NCI-H187 treated with DMSO at 0.1 percent for 48 hours (cell line): ENCODE results near the gene PRR30.
"Not testable (repeated sequence)": the region's sequence is repeated elsewhere in the genome, so short reads cannot be mapped to it uniquely, and the experiment has no call there.

Source experiments
- DNase-seq: peaks from one replicate; lab custom pipeline; 2025; lab: John Stamatoyannopoulos, UW

PRR30 gene

DNA sequence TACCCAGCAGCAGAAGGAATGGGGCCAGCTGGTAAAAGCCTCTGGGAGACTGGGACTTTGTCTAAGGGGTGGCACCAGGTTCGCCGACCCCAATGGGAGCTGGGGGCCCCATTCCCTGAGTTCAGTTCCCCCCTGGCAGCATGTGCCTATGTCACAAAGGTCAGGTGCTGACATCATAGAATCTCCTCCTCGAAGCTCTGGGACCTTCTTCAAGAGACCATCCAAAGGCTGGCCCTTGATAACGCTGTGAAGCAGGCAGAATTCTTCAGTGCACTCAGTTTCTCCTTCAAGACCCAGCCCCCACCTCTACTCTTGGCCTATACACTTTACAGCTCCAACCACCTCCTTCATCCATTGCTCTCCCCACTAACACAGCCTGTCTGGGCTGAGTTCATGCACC lies at the start of gene PRR30:
TSS of gene PRR30 (minus strand) at position 101 of the 400 bp plus-strand sequence. CDS start 1,081 bp downstream, outside the sequence.
- no peak for DNase-seq

DNA sequence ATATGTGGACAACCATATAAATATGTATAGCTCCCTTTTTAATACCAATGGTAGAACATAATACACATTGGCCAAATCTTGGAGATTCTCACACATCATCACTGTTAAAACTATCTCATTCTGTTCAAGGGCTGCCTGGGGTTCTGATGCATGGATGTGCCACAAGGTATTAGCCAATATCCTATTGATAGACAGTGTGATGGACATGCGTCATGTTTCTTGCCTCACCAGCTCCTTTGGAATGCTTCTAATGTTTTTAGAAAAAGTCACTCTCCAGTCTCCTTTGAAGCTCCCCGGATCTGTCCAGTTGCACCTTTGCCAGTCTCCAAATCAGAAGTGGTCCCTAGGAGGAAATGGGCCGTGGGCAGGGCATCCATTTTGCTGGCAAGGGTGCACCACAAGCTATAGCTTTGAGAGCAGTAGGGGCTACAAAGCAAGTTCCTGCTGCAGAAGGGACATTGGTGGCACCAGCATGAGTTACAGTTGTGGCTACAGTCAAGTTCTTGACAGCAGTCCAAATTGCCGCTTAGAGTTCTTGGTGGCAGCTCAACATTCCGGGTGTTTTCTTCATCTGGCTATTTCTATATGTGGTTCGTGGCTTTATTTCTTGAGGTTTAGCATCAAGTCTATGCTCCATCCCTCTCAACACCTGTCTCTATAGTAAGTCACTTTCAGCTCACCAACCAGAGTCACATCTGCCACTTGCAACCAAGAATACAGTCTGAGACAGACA lies 47.6 kb upstream of the PRR30 start:
- DNase-seq = no peak

DNA sequence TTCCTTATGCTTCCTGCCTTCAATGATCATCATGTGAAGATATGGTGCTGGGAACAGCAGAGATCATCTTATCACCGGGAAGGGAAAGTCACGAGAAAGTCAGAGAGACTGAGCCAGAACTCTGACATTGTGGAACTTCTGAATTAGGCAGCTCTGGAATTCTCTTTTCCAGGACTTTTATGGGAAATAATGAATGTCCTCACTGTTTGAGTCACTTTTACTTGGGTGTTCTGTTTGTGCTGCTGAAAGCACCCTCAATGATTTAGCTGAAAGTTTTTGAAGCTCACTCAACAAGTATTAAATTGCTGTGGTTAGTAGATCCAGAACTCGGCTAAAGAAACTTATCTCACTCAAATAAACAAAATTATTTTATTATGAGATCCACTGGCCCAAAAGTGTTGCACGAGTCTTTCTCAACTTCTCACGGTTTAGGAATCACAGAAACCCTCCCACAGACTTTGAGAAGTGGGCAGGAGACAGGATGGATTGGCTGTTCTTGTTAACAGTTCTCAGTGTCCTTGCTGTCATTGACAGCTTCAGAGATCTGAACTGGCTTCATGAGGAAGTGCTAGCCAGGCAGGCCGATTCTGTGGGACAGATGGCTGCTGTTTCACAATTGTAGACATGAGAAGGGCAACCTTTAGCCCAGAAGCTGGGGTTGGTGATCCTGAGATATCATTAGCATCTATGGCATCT lies 46.3 kb upstream of the PRR30 start:
- DNase-seq = no peak

DNA sequence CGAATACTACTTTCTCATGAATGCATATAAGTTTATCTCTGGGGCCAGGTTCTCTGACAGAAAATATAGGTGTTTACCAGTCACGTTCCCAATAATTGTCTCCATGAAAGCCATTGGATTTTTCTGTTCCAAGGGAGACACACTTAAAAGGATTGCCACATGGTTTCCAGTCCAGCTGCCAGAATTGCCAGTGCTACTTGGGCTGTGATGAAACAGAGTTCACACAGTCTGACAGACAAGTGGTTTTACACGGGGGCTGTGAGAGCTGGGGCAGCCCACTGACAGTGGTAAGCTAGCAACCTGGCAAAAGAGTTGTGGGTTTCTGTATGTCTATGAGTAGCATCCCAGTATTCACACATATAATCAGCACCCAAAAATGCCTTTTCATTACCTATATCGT lies 44.9 kb upstream of the PRR30 start:
- DNase-seq = no peak

DNA sequence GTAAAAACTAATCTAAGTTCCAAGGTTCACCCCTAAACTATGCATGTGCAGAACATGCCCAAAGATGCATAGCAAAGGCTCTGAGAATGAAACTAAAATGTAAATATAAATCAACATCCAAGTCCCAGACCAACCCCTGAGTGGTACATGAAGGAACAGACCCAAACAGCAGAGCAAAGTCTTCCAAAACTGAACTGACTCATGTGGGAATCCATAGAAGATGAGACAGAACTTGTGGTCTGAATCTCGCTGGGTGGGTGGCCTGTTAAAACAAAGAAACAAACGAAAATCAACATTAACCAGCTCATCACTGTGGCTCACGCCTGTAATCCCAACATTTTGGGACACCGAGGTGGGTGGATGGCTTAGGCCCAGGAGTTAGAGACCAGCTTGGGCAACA lies 43.1 kb upstream of the PRR30 start:
- no peak for DNase-seq

DNA sequence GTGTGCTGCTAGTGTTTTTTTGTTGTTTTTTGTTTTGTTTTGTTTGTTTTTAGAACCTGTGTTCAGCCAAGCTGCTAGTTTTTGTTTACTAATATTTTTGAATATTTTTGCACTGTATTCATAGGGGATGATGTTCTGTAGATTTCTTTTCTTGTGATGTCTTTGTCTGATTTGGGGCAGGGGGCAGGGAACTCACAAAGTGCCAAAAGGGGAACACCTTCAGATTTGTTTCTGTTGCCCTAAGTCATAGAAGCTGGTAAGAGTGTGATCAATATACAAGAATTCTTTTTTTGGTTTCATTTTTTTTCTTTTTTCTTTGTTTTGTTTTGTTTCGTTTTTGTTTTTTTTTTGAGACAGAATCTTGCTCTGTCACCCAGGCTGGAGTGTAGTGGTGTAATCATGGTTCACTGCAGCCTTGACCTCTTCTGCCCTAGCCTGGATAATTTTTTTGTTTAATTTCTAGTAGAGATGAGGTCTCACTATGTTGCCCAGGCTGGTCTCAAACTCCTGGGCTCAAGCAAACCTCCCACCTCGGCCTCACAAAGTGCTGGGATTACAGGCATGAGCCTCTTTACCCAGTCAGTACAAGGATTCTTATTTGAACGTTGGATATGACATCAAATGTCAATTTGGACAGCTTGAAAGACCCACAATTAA lies 40.3 kb upstream of the PRR30 start:
- DNase-seq = no peak

DNA sequence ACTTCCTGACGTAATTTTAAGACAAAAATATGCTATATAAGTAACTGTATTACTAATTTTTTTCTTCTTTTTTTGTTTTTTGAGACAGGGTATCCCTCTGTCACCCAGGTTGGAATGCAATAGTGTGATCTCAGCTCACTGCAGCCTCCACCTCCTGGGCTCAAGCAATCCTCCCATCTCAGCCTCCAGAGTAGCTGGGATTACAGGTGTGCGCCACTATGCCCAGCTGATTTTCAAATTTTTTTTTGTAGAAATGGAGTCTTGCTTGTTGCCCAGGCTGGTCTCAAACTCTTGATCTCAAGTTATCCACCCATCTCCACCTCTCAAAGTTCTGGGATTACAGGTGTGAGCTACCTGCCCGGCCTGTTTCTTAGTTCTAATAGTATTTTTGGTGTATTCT lies 39.3 kb upstream of the PRR30 start:
- DNase-seq = no peak

DNA sequence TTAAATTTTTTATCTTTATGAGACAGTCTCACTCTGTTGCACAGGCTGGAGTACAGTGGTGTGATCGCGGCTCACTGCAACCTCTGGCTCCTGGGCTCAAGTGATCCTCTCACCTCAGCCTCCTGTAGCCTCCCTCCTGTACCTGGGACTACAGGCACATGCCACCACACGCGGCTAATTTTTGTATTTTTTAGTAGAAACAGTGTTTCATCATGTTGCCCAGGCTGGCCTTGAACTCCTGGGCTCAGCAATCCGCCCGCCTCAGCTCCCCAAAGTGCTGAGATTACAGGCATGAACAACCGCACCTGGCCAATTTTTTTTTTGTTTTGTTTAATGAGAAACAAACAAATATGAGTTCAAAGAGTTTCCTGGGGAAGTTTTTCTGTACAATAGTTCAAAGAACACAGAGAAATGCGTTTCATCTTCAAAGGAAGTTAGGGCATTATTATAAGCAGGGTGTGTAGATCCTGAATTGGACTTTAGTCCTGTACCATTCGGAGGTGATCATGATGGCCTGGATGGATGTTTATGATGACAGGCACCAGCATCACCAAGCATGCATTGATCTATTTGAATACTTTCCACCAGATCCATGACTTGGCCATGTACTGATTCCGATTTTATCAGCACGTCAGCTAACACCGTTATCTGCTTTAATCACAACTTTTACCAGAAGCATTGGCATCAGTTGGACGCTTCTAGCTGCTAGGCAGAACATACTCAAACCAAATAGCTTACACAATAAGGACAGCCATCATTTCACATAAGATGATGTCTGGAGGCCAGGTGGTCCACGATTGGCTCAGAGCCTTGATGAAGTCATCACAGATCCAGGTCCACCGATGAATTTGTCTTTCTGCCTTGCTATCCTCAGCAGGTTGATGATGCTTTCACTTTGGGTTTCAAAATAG lies 38.5 kb upstream of the PRR30 start:
- DNase-seq = no peak

DNA sequence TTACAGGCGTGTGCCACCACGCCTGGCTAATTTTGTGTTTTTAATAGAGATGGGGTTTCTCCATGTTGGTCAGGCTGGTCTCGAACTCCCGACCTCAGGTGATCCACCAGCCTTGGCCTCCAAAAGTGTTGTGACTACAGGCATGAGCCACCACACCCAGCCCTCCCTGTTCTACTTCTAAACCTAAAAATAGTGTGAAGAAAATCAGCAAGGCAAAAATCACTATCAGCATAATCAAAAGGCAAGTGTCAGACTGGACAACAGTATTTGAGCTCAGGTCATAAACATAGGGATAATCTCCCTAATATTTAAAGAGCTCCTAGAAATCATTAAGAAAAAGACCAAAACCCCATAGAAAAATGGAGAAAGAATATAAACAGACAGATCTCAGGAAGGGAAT lies 36.6 kb upstream of the PRR30 start:
- DNase-seq = not testable (repeated sequence)

DNA sequence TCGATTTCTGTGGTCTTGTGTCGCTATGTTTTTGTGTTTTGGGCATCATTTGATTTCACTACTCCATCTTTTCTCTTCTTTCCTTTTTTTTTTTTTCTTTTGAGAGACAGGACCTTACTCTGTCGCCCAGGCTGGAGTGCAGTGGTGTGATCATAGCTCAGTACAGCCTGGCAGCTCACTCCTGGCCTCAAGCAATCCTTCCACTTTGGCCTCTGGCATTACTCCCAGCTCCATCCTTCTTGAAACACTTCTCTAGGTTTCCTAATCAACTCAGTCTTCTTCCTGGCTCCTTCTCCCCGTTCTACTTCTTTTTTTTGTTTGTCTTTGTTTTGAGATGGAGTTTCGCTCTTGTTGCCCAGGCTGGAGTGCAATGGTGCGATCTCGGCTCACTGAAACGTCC lies 36.1 kb upstream of the PRR30 start:
- no peak for DNase-seq

DNA sequence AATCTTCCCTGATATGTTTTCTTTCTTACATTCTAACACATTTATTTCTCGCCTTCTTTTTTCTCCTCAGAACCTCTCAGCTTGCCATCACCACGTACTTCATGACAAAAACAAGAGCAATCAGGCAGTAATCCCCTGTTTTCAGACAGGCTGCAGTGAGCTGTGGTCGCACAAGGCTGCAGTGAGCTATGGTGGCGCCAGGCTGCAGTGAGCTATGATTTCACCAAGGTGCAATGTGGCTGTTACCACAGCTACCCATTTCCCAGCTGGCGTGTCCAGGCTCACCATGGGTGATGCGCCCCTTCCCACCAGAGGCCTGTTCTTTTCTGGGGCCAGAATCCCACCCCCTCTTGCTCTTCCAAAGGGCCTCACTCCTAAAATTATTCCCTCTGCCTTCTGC lies 35.4 kb upstream of the PRR30 start:
- DNase-seq = no peak

DNA sequence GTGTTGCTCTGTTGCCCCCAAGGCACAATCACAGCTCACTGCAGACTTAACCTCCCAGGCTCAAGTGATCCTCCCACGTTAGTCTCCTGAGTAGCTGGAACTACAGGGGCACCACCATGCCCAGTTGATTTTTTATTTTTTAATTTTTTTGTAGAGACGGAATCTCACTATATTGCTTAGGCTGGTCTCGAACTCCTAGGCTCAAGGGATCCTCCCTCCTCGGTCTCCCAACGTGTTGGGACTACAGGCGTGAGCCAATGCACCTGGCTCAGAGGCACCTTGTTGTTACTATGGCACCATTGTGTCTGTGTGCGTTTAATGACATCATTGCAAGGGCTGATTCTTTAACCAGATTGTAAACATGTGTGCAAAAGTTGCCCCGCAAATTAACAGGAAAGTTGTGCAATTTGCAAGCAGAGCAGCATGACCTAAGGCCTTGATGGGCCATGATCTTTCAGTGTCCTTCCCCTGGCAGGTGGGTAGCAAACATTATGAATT lies 32.2 kb upstream of the PRR30 start:
- DNase-seq = no peak

DNA sequence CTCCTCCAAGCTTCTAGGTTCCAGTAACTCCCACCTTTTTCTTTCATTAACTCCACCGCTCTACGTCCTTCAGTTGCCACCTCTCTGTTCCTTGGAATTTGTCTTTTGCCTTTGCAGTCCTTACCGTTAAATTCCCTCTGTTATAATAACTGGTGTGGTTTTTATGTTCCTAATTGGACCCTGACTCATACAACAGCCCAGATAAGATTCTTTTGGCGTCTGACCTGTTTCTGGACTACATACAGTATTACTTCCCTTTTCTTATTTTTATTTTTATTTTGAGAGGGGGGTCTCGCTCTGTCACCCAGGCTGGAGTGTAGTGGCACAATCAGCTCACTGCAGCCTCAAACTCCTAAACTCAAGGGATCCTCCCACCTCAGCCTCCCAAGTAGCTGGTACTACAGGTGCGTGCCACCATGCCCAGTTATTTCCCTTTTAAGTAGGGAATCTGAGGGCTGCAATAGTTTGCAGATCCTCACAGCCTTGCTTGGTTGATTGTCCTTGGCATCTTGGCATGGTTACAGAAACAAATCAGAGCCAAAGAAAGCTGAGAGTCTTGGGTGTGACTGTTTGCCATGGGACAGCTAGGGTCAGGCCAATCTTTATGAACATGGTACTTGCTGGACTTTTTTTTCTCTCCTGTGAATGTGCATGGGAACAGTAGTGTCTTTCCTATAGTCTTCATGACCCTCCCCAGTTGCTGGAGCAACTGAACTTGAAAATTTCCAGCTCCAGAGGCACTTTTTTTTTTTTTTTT lies 31.5 kb upstream of the PRR30 start:
- DNase-seq = no peak

DNA sequence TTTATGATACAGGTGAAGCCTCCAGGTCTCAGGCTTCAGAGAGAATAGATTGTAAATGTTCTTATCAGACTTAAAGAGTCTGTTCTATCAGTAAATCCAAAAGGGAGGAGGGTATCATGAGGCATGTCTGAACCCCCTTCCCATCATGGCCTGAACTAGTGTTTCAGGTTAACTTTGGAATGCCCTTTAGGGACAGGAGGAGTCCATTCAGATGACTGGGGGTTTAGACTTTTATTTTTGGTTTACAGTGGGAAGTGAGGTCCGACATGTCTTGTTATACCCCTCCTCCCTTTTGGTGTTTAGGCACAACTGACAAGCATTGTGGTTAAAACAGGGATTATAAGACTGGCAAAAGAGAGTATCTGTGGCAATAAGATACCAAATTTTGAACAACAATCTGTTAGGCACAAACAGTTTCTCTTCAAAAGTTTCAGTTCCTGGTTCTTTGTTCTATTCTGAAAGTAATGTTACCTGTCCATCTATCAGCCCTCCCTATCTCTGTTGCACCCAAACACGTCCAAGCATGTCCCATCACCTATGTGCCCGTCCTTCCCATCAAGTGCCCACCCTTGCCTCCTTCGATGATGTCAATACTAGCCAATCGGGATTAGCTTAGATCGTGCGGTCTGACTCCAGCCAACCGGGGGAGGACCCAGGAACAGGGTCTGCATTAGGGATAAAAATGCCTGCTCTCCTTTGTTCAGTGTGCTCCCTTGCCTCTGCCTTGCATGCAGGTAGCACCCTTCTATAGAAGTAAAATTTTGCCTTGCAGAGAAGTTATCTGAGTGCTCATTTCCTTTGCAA lies 26.0 kb upstream of the PRR30 start:
- no peak for DNase-seq

DNA sequence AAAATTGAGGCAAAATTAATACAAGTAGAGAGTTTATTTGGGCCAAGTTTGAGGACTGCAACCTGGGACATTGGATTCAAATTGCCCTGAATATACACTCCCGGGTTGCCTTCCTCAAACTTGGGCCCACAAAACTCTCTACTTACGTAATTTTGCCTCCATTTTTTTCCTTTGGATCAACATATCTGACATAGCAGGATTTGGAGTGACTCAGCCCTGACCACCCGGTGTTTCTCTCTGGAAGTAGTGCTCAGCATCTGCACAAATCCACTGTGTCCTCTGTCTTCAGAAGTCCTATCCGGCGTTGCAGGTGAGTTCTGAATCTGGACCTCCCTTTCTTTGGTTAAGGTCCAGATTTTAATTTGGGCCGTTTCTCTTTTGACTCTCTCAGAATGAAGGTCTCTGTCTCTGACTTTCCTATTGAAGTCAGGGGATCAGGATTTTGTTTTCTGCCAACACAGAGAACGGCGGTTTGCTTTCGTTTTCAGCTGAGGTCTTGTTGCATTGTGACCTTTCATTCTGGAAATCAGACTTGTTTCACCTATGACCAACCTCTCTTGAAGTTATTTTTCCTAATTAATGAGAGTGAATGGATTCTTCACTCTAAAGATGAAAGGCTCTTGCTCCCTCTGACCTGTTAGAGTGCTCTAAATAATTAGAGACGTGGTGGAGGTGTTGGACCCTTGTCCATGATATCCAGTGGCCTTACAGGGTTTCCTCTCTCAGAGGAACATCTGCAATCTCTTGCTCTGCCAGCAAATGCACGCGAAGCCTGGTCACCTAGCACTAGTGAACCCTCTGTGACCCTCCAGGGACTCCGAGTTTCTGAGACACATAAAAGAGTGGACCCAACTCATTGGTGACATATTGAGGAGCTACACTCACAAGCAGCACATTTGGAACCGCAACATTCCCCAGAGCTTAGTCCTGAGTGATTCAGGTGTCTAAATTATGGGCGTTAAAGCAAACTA lies 23.2 kb upstream of the PRR30 start:
- no peak for DNase-seq

DNA sequence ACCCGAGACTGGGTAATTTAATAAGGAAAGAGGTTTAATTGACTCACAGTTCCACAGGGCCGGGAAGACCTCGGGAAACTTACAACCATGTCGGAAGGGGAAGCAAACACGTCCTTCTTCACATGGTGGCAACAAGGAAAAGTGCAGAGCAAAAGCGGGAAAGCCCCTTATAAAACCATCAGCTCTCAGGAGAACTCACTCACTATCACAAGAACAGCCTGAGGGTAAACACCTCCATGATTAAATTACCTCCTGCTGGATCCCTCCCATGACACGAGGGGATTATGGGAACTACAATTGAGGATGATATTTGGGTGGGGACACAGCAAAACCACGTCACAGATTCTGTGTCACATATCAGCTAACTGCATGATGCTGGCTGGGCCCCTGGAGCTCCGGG lies 21.0 kb upstream of the PRR30 start:
- DNase-seq = no peak

DNA sequence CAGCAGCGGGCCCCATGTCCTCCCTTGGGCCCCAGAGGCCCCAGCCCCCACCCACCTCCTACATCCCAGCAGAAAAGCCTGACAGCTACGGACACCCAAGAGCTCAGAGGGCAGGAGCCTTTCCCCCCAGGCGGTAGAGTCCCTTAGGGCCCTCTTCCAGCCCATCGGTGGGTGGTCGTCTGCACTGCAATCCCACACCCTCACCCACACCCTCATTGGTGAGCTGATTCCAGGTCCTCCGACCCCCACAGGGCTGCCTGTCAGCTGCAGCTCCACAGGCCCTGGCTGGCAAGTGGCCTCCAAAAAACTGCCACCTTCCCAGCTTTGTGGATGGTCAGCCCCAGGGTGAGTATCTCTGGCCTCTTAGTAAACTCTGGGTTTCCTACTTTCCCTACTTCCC lies 20.1 kb upstream of the PRR30 start:
- DNase-seq = no peak

DNA sequence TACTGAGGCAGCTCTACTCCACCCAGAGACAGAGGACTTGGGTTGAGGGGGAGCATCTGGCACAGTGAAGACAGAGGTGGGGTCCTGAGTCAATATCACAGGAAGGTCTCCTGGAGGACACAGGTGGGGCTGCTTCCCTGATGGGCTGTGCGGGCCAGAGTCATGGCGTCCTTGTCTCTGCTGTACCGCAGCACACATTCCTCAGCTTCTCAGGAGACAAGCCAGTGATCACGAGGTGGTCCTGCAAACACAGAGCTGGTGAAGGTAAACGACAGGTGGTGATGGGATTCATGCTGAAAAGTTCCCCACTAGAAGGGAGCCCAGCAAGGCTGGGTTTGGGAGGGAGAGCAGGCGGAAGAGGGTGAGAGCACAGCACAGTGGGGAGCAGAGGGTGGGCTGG lies 19.3 kb upstream of the PRR30 start:
- DNase-seq = no peak

DNA sequence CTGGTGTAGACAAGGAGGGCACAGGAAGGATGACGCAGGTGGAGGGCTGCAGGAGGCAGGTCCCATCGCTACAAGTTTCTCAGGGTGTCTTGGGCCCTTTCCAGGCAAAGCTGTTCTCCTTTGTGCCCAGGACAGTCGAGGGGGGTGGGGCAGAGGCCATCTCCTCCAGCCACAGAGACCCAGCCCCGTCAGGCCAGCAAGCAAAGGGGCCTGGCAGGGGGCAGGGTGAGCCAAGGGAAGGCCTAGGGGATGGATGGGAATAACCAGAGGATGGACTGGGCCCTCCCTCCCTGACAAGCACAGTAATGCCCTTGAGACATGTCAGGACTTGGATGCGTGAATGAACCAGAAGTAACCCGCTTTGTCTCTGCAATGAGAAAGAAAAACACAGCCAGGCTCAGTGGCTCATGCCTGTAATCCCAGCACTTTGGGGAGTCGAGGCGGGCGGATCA lies 15.9 kb upstream of the PRR30 start:
- DNase-seq = no peak
